NK-92 (cell line): ENCODE measurements around the gene SLC13A5.

Experiments
- DNase-seq: peaks from one replicate; lab custom pipeline; 2025; ENCODE audit not compliant: unreplicated experiment; lab: John Stamatoyannopoulos, UW

Gene SLC13A5

GRCh38 chr17:6684881-6685767 is 28.0 kb downstream of the SLC13A5 start:
- no peak for DNase-seq

DNA sequence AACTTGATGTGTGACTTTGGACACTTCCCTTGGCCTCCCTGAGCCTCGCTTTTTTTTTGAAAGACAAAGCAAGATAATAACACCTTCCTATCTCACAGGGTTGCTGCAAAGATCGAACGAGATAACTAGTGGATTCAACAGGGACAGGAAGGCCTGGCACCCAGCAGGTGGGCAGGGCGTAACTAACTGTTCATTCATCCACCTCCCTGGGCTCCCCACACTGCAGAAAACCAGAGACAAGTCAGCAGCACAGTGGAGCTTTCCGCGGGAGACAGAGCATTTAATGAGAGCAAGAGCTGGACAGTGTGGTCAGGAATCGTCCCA is 28.7 kb downstream of the SLC13A5 start:
- no peak for DNase-seq

DNA sequence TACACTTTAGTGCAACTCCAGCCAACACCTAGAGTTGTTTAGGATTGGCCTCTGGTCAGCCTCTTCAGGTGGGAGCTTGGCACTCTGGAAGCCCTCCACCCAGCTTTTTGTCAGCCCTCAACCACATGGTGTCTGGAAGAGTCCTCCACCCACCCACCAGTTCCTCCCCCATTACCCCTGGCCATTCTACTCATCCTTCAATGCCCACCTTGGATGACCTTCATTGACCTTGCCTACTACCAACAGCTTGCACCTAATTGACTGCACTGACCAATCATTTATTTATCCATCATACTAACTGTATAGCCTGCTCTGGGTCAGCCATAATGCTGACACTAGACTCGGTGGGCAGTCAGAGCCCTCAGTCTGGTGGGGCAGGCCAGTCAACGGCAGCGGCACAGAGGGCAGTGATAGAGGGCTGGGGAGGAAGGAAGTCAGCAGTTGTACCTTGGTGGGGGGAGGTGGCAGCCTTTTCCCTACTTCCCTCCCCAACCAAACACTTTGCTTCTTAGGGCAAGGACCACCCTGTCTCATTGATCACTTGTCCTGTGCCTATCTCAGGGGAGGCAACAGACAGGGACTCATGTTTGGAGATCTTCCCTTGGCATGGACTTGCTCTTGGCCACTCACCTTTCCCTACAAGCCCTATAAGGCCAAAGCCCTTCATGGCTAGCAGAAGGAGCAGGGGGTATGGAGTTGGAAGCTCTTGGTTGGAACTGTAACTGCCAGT is 29.3 kb downstream of the SLC13A5 start:
- DNase-seq, result no peak

DNA sequence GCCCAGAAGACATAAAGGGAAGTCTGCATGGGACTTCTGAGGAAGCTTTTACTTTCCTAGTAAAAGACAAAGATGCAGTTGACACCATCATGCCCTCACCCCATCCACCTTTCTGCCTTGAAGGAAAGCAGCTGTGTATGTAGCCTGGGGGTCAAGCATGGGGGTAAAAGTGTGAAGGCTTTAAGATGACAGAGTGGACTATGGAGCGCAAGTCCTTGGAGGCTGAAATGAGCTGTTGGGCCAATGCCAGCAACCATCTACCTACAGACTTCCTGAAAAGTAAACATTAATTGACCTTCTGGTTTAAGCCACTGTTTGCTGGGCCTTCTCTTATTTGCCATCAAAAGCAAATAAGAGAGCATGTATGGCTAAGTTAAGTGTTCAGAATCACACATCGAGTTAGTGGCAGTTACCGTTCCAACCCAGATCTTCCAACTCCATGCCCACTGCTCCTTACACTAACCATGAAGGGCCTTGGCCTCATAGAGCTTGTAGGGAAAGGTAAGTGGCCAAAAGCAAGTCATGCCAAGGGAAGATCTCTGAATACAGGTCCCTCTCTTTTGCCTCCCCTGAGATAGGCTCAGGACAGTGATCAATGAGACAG is 30.0 kb downstream of the SLC13A5 start:
- no peak for DNase-seq

- no peak for DNase-seq
Observed at GRCh38 chr17:6682339-6682738, 30.8 kb downstream of the SLC13A5 start.

DNA sequence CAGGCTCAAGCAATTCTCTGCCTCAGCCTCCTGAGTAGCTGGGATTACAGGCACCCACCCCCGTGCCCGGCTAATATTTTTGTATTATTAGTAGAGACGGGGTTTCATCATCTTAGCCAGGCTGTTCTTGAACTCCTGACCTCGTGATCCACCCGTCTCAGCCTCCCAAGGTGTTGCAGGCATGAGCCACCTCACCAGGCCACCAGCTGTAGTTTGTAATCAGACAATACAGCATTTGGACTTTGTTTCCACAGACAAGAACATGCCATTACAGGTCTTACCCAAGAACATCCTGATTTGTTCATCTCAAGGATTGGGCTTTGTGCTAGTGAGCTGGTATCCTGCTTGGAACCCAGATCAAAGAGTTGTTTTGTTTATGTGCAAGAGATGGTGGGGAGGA is 31.5 kb downstream of the SLC13A5 start:
- no peak for DNase-seq

DNA sequence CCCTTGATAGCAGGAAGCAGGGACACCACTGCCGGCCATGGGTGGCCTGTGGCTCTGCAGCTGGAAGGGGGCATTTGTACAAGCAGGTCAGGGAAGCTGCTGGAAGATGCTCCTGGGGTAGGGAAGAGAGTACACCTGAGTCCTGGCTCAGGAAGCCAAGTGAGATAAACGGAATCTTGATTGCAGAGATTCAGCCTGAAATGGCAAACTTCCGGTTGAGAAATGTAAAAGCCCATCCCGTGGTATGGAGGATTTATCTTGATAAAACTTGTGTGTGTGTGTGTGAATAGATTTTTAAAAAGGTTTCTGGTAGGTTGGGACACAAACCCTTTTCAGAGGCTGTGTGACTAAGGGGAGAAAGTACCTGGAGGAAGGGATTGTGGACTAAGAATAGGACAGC is 32.0 kb downstream of the SLC13A5 start:
- DNase-seq, result no peak

GRCh38 chr17:6679241-6679640 is 33.9 kb downstream of the SLC13A5 start:
- no peak for DNase-seq

DNA sequence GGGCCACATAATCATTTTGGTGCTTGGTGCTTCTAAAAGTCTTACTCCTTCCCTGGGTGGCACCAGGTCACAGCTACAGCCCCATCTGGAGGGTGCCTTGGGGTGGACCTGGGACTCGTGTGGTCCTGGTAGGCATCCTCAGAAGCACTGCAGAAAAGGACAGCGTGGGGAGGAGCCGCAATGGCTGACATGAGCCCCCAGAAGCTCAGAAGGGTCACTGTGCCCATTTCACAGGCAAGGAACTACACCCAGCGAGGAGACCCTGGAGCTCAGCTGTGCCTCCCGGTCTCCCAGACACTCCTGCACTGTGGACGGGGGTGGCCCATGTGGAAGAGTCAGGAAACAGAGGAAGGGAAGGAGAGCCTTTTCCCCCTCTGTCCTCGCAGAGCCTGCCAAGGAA is 35.2 kb downstream of the SLC13A5 start:
- no peak for DNase-seq

DNA sequence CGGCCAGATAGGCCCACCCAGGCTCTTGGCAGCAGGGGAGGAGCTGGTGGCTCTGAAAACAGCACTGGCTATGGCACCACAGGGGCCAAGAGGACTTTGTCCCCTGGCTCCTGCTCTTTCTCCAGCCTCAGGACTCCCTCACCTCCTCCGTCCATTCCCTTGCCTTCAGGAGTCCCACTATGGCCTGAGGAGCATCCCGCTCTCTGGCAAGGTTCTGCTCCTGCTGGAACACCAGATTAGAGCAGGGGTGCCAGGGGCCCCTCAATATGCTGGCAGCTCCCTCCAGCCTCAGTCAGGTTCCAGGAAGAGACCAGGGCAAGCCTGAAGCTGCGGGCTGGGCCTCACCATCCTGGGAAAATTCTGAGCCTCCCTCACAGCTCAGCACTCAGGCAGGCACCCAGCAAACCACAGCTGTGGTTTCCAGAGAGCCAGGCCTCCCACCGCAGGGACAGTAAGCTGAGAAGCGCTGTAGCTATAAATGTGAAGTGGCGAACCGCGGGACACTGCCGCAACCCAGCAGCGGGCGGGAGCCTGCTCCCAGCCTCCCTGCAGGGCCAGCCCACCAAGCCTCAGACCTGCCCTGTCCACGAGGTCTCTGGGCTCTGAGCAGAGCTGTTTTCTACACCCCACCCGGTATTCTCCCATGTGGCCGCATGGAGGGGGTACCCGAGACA is 35.9 kb downstream of the SLC13A5 start:
- DNase-seq, result no peak

DNA sequence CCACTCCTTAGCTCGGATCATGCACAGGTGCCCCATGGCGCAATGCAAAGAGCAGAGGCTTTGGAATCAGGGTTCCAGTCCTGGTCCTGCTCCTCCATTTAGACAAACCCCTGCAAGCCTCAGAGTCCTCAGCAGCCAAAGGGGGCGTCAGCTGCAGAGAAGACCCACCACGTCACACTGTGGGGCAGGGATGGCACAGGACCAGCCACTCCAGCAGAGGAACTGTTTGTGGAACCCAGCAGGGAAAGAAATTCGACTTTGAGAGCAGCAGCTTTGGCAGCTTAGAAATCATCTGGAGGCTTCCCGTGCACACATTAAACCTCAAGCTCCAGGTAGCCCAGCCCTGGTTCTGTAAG is 36.4 kb downstream of the SLC13A5 start:
- no peak for DNase-seq

DNA sequence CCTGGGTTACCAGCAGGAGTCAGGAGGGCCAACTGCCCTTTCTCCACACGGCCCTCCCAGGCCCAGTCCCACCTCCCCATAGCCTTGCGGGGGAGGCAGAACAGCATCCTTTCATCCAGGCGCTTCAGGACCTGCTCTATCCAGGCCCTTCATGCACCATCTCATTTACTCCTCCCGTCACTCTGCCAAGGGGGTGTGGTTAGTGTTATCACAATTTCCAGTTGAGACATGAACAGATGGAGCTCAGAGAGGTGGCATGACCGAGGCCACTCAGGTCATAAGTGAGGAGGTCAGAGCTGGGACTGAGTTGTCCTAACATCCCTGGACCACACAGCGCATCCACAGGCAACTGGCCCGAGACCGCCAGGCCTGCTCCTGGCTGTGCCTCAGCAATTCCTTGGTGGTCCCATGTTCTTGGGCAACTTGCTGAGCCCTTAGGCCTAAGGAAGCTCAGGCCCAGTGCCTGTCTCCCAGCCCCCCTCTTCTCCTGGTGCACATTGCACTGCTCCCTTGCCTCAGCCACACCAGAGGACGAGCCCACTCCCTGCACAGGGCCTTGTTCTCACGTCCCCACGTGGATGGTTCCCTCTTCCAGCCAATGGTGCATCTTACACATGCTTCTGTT is 37.9 kb downstream of the SLC13A5 start:
- no peak for DNase-seq

GRCh38 chr17:6674586-6674985 is 38.6 kb downstream of the SLC13A5 start:
- DNase-seq, result no peak

DNA sequence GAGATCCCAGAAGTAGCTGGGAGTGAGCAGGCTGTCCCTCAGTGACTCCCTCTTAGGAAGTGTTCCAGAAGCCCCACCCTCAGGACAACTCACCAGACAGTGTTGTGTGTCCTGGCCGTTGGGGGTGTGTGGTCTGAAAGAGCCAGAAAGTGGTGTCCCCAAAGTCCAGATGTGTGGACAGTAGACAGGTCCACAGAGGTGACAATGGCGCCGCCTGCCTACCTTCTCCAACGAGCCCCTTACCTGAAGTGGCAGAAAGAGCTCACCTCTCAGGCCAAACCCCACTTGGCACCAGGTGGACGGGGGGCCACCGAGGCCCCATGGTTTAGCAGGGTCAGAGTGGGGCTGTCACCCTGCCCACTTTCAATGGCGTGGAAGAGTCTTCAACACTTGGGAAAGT is 41.7 kb downstream of the SLC13A5 start:
- DNase-seq, result no peak

DNA sequence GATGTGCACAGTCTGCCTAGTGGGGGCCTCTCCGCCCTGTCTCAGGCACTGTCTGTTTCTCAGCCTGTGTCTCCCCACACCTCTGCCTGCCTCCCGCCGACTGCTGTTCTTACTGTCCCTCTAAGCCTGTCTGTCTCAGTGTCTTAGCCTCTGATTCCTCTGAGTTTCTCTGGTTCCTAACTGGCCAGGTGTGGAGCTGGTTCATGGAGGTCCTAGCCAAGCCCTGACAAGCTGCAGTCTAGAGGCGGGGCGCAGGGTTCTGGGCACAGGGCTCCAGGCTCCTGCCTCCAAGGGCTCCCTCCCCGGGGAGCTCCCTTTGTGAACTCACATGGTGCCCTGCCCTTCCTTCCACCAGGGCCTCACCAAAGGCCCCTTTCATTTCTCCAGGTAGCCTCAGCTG is 42.2 kb downstream of the SLC13A5 start:
- no peak for DNase-seq

GRCh38 chr17:6670571-6670970 is 42.6 kb downstream of the SLC13A5 start:
- DNase-seq, result no peak

DNA sequence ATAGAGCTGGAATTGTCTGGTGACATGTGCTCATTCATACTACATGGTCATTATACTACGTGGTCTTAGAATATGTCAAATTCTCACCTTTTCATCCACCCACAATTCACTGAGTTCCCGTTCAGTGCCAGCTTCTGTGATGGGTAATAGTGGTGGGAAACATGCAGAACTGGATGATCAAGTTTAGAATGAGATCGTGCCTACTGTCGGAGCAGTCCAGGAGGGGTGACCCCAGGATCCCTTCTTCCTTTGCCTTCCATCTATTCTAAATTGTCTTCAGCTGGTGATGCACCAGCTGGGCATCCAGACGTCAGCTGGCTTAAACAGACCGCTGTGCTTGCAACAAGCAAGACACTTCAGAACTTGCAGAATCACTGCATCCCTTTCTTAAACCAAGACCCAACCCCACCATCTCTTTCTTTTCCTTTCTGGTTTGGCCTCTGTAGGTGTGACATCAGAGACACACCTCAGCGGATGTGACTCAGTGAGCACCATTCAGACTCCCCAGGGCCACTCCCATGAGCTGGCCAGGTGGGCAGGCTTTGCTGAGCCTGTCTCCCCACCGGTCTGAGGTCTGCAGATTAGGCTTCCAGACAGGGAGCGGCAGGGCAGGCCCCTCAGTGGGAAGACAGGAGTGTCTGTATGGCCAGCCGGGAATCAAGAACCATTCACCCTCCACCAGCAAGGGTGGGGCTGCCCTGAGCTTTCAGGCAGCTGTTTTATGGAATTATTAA is 43.5 kb downstream of the SLC13A5 start:
- DNase-seq, result no peak

- no peak for DNase-seq
Observed at GRCh38 chr17:6668727-6669425, 44.3 kb downstream of the SLC13A5 start.

DNA sequence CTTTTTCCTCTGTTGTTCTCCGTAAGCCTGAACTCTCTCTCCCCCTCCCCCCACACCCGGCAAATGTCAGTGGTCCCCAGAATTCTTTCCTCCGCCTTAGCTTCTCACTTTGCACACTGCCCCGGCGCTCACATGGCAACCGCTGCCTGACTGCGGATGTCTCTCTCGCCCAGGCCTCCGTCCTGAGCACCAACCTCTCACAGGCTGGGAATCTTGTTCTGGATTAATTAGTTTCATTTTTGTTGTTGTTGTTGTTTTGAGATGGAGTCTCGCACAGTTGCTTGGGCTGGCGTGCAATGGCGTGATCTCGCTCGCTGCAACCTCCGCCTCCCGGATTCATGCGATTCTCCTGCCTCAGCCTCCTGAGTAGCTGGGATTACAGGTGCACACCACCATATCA is 45.0 kb downstream of the SLC13A5 start:
- DNase-seq, result no peak

GRCh38 chr17:6667516-6667915 is 45.7 kb downstream of the SLC13A5 start:
- no peak for DNase-seq
